ENCODE results near the gene MEI1. TPM values are rescaled to one million over a fixed set of nuclear protein-coding genes. Genes with fewer than 3 reads are reported as not detected.

MEI1 gene
- total and polyA plus RNA-seq, 8 donors: 0.15 to 2.3 (median 0.35) TPM; not detected in 1

DNA sequence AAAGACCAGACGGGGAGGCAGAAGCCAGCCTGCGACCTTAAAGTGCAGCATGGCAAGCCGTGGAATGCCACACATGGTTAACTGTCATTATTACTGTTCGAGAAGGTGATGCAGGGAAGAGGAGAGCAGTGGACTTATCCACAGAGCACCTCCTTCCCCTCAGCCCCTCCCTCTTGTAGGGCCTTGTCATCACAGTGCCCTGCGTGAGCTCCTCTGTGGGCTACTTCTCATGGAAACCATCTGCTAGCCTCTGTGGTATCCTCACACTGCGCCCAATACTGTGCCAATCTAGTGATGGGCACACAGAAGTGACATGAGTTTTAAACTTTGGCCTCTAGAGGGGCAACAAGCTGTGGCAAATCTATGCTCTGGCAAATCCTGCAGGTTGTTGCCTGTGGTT is 83.0 kb downstream of the MEI1 start:
- Histone ChIP-seq H3K9me3 (no peaks in the 10 kb centered on the region), H3K4me3 (no peak overlapping the region), H3K27ac (no peak overlapping the region), H3K36me3 (no peaks in the 10 kb centered on the region), H3K4me1 (no peaks in the 10 kb centered on the region), H3K27me3 (no peaks in the 10 kb centered on the region)
- FAIRE-seq (no peak), DNase-seq (no peak), ATAC-seq (no peak)
- TF ChIP-seq, protein P1, sequence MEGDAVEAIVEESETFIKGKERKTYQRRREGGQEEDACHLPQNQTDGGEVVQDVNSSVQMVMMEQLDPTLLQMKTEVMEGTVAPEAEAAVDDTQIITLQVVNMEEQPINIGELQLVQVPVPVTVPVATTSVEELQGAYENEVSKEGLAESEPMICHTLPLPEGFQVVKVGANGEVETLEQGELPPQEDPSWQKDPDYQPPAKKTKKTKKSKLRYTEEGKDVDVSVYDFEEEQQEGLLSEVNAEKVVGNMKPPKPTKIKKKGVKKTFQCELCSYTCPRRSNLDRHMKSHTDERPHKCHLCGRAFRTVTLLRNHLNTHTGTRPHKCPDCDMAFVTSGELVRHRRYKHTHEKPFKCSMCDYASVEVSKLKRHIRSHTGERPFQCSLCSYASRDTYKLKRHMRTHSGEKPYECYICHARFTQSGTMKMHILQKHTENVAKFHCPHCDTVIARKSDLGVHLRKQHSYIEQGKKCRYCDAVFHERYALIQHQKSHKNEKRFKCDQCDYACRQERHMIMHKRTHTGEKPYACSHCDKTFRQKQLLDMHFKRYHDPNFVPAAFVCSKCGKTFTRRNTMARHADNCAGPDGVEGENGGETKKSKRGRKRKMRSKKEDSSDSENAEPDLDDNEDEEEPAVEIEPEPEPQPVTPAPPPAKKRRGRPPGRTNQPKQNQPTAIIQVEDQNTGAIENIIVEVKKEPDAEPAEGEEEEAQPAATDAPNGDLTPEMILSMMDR (IDR thresholded peaks at IDR 0.05): no peak
- 81 to 82% methylated on average over 6 of the region's 6 CpGs for WGBS, 2 donors
- intact Hi-C loops (cut with DNase I): no loop called here

DNA sequence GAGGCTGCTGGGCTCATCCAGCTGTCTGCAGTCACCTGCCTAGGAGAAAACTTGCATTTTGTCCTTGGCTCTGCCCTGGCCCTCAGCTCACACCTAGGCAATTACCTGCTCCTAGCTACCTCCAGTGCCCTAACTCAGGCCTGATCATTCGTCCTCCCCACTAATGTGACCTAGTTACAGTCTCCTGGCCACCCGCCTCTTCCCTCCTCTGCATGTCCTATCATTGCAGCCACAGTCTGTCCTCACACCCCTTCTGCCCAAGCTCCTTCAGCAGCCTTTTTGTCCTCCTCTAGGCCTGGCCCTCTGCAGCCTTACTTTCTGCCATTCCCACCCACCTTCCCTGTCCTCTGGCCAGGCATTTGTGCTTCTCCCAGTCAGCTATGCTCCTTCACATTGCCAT is 83.4 kb downstream of the MEI1 start:
- no peak overlapping the region for H3K4me3 ChIP-seq
- no peaks in the 10 kb centered on the region for H3K4me1 ChIP-seq
- no peak for FAIRE-seq
- H3K9me3 ChIP-seq: no peaks in the 10 kb centered on the region
- ATAC-seq: no peak
- 71 to 86% methylated on average over 2 of the region's 2 CpGs for WGBS, 2 donors
- H3K36me3 ChIP-seq: no peaks in the 10 kb centered on the region
- no peaks in the 10 kb centered on the region for H3K27me3 ChIP-seq
- DNase-seq: no peak
- no peak overlapping the region for H3K27ac ChIP-seq
- intact Hi-C loops (cut with DNase I): no loop called here
- TF ChIP-seq, protein P1 (IDR thresholded peaks at IDR 0.05): no peak

DNA sequence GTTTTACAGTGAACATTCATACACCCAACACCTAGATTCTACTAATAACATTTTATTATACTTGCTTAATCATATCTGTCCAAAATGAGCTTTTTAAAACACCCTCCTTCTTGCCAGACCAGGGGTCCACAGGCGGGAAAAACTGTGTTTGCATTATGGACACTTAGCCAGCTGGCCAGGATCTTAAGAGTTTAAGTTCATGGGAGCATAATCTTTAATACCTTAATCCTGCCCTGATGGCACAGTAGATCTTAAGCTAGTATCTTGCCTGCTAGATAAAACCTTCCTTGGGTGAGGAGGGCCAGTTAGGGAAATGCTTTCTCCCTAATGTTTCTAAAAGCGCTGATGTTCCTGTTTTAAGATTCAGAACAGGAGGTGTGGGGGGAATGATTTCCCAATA is 88.0 kb downstream of the MEI1 start:
- H3K4me1 ChIP-seq: no peaks in the 10 kb centered on the region
- no peaks in the 10 kb centered on the region for H3K36me3 ChIP-seq
- no peak overlapping the region for H3K27ac ChIP-seq
- DNase-seq: no peak
- H3K27me3 ChIP-seq: no peaks in the 10 kb centered on the region
- intact Hi-C loops (cut with DNase I): no loop called here
- ATAC-seq: no peak
- no peak overlapping the region for H3K4me3 ChIP-seq
- TF ChIP-seq, protein P1 (IDR thresholded peaks at IDR 0.05): no peak
- no peaks in the 10 kb centered on the region for H3K9me3 ChIP-seq
- no peak for FAIRE-seq
- 73 to 78% methylated on average over 2 of the region's 2 CpGs for WGBS, 2 donors

DNA sequence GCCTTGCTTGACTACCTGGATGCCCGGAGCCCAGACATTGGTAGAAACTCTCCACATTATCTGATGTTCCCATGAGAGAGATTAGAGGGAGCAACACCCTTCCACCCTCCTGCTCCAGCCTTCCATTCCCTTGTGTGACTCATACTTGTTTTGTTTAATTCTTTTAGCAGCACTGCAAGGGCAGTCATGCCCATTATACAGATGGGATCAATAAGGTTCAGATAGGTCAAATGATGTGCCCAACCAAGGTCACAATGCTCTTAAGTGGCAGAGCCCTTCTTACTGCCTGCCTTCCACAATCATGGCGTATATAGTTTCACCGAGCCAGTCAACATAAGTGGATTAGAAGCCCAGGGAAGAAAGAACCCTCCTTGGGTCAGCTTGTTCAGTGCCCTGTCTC is 94.6 kb downstream of the MEI1 start:
- no peak for FAIRE-seq
- DNase-seq: no peak
- no peaks in the 10 kb centered on the region for H3K9me3 ChIP-seq
- H3K4me3 ChIP-seq: no peak overlapping the region
- no peaks in the 10 kb centered on the region for H3K27me3 ChIP-seq
- H3K36me3 ChIP-seq: no peaks in the 10 kb centered on the region
- no peaks in the 10 kb centered on the region for H3K4me1 ChIP-seq
- ATAC-seq: no peak
- TF ChIP-seq, protein P1 (IDR thresholded peaks at IDR 0.05): no peak
- WGBS, 2 donors: 94 to 96% methylated on average over 3 of the region's 3 CpGs
- intact Hi-C loops (cut with DNase I): no loop called here
- H3K27ac ChIP-seq: no peak overlapping the region

DNA sequence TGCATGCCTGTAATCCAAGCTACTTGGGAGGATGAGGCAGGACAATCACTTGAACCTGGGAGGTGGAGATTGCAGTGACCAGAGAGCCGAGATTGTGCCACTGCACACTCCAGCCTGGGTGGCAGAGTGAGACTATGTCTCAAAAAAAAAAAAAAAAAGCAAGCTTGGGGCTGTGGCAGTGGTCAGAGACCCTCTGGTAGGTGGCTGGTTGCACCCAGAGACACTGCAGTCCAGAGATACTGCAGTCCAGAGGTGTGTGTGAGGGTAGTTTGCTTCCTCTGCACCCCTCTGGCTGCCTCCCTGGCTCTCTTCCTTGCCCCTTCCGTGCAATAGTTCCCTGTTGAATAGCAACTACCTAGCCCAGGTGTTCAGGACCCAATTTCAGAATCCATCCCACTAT is 99.4 kb downstream of the MEI1 start:
- no peaks in the 10 kb centered on the region for H3K36me3 ChIP-seq
- H3K27ac ChIP-seq: no peak overlapping the region
- DNase-seq: no peak
- no peak overlapping the region for H3K4me3 ChIP-seq
- 89 to 94% methylated on average over 2 of the region's 2 CpGs for WGBS, 2 donors
- H3K9me3 ChIP-seq: no peaks in the 10 kb centered on the region
- intact Hi-C loops (cut with DNase I): no loop called here
- no peaks in the 10 kb centered on the region for H3K27me3 ChIP-seq
- TF ChIP-seq, protein P1 (IDR thresholded peaks at IDR 0.05): no peak
- no peak for ATAC-seq
- no peak for FAIRE-seq
- H3K4me1 ChIP-seq: peaks cover 0 to 13% (median 6%) of the 10 kb centered on the region in 3 donors

Data from pancreas (tissue), 10 donors.